Left kidney (tissue), 2 donors: ENCODE measurements around the gene KCNIP1. TPM values are rescaled to one million over a fixed set of nuclear protein-coding genes. Genes with fewer than 3 reads are reported as not detected.
"Not testable (repeated sequence)": the region's sequence is repeated elsewhere in the genome, so short reads cannot be mapped to it uniquely, and the experiment has no call there.

Source experiments
- DNase-seq: peaks from one replicate; pipeline ENCODE4 v3.0.0-alpha.2; 2013
- polyA plus RNA-seq: library from polyadenylated mRNA; unstranded; fragments of 120-200 nt; gene quantifications from one replicate; pipeline ENCODE4 v1.2.1, GENCODE V29; 2013; ENCODE audit not compliant: insufficient read length

The KCNIP1 gene
- polyA plus RNA-seq, 1 donor: 10.8 TPM

- no peak for DNase-seq
These were observed 33.8 kb downstream of the KCNIP1 start for GRCh38 chr5:170537451-170538095.

DNA sequence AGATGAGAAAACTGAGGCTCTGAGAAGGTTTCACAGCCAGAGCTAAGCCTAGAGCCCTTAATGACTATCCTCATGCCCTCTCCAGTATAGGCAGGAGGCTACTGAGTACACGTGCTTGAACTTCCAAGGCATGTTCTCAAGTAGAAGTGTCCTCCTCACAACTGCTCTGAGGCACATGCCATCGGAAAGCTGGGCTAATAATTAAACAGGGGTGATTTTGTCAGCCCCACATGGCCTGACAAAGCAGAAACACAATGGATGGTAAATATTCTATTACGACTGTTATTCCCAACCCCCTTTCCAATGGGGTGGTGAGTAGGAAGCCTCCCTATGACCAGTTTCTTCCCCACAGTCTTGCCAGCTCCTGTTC is 34.3 kb downstream of the KCNIP1 start:
- DNase-seq: no peak

DNA sequence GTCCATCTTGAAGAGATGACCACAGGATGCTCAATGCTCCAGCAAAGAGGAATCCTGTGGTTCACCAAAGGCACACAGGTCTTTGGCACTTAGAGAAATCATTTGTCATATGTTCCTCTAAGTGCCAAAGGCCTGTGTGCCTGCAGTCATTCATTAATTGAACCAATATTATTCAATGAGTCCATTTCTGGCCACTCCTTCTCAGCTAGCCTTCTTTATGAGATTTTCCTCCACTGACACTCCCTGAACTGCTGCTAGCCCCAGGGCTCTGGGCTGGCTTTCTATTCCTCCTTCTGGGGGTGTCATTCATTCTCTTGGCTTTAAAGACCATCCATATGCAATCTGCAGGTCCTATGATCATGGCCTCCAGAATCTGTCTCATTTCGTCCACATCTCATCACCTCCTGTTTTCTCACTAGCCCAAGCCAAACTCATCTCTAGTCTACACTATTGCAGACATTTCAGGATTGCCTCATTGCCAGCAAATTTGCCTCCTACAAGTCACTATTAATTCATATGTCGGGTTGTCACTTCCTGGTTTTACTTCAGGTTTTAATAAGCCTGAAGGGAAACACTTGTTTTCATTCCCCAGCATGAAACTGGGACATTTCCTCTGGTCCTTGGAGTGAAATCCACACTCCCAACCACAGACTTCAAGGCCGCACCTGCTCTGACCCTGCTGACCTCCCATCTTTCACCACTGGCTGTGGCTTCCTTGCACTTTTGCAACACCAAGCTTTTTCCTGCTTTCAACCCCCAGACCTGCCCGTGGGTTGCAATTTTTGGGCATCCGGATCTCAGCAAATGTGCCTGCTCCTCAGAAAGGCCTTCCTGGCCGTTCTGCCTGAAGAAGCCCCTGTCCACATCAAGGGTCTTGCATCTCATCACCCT is 35.1 kb downstream of the KCNIP1 start:
- no peak for DNase-seq

DNA sequence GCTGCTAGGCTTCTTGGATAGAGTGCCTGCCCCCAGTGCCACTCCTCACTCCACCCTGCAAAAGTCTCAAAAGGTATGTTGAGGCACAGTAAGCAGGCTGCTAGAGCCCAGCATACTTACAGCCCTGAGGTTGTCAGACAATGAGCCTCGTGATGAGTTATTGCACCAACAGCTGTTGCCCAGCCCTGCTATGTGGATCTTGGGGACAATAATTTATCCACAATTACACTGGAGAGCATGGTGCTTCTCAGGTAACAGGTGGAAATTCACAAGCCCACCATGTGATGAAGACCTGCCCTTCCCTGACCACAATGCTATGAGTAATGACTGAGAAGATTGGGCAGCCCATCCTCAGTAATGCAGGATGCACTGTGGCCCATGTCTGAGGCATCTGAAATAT is 36.5 kb downstream of the KCNIP1 start:
- no peak for DNase-seq

- DNase-seq: no peak
These were observed 37.4 kb downstream of the KCNIP1 start for GRCh38 chr5:170541146-170541769.

DNA sequence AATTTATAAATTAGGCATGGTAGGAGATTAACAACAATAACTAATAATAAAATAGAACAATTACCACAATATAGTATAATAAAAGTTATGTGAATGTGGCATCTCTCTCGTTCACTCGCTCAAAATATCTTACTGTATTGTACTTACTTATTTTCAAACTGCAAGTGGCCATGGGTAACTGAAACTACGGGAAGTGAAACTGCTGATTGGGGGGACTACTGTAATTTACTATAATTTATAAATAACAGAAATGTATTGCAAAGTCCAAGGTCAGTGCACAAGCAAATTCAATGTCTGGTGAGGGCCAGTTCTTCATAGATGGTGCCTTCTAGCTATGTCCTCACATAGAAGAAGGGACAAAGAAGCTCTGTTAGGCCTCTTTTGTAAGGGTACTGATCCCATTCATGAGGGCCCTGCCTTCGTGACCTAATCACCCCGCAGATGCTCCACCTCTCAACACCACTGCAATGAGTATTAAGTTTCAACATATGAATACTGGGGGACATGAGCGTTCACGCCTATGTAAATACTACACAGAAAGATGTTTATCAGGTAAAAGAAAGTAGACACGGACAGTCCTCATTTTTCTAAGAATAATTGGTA is 39.0 kb downstream of the KCNIP1 start:
- no peak for DNase-seq

DNA sequence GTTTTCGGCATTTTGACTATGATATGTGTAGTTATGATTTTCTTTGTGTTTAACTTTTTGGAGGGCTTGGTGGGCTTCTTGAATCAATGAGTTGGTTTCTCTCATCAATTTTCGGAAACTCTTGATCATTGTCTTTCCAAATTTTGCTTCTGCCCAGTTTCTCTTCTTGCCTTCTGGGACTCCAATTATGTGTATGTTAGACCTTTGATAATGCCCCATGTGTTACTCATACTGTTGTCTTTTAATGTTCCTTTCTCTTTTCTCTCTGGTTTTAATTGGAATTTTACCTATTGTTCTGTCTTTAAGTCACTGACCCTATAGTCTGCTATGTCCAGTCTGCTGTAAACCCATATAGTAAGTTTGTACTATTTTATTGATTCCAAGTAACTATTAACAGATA is 41.5 kb downstream of the KCNIP1 start:
- no peak for DNase-seq

DNA sequence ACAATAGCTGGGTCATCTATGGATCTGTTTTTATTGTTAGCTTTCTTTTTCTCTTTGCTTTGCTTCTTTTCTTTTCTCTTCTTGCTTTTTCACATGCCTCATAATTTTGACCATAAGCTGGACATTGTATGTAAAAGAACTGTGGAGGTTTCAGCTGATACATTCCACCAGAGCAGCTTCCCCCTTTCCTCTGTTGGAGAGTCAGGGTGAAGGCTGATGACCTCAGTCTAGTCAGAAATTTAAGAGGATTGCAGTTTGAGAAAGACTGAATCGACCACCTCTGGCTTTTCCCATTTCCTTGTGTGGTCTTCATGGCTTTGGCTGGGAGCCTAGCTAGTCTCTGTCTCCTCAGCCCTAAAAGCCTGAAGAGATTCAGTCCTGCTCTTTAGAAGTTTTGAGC is 42.0 kb downstream of the KCNIP1 start:
- DNase-seq: no peak

GRCh38 chr5:170546282-170546681 is 42.5 kb downstream of the KCNIP1 start:
- DNase-seq: no peak

DNA sequence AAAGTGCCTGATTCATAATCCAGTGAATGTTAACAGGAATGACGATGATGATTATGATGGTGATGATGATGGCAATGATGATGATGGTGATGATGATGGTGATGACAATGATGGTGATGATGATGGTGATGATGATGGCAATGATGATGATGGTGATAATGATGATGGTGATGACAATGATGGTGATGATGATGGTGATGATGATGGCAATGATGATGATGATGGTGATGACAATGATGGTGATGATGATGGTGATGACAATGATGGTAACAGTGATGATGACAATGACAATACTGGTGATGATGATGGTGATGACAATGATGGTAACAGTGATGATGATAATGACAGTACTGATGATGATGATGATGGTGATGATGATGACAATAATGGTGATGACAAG is 46.6 kb downstream of the KCNIP1 start:
- DNase-seq: not testable (repeated sequence)

GRCh38 chr5:170551076-170551475 is 47.3 kb downstream of the KCNIP1 start:
- DNase-seq: no peak

- DNase-seq: no peak
These were observed 47.8 kb downstream of the KCNIP1 start for GRCh38 chr5:170551622-170552021.

GRCh38 chr5:170552621-170553115 is 48.8 kb downstream of the KCNIP1 start:
- peak; percentile 86 for DNase-seq

DNA sequence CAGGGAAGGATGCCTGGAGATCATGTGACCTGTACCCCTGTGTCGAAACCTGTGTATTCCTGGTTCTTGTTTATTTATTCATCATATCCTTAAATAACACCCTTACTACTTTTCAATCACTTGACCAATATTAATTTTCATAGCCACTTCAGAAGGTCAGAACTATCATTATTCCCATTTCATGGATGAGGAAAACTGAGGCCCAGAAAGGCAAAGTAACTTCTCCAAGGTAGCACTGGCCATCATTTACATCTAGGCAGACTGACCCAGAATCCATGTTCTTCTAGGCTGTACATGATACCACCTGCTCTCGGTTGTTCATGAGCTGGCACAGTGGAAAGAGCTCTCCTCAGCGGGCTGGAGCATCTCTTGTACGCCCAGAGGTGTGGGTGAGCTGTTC is 49.4 kb downstream of the KCNIP1 start:
- no peak for DNase-seq

GRCh38 chr5:170554521-170555267 is 50.9 kb downstream of the KCNIP1 start:
- no peak for DNase-seq

GRCh38 chr5:170557314-170557713 is 53.5 kb downstream of the KCNIP1 start:
- DNase-seq: no peak

- DNase-seq: no peak
These were observed 55.5 kb downstream of the KCNIP1 start for GRCh38 chr5:170559296-170559695.

DNA sequence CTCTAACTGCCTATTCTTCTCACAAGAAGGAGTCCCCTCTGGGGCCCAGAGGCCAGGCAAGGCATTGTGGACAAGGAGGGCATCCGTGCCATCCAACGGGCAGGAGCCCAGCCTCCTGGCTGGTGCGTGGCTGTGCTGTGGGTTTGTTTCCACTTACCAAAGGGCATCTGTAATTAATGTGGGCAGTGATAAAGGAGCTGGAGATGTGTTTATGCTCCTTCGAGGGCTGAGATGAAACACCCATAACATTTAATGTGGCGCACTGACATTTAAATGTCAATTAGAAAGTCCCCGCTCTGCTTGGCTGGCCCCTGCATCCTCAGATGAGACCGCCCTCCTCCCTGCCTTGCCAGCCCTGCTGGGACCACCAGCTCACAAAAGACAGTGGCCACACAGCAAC is 57.1 kb downstream of the KCNIP1 start:
- DNase-seq: no peak

DNA sequence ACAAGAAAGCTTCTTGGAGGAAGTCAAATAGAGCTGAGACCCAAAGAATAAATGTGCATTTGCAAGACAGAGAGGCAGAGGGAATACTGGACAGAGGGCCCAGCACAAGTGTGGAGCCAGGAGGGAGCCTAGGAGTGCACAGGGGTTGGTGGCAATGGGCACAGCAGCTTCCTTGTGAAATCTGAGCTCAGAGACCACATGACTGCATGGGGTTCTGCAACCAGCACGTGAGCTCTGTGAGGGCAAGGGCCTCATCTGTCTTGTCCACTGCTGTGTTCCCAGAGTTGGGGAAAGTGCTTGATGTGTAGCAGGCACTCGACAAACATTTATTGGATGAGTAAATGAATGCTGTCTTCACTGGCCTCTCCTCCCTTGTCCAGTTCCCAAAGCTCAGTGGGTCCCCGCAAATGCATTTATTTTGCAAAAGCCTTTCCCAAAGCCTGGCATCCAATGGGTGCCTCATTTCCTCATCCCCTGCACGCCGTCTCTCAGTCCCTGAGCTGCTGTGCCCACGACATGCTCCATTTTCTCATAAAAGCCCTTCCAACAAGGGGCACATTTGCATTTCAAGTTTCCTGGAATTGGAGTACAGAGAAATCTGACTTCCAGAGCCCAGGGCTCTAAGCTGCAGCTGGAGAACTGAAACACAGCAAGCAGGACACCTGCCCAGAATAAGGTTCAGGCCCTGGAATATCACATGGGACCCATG is 58.5 kb downstream of the KCNIP1 start:
- DNase-seq: no peak

DNA sequence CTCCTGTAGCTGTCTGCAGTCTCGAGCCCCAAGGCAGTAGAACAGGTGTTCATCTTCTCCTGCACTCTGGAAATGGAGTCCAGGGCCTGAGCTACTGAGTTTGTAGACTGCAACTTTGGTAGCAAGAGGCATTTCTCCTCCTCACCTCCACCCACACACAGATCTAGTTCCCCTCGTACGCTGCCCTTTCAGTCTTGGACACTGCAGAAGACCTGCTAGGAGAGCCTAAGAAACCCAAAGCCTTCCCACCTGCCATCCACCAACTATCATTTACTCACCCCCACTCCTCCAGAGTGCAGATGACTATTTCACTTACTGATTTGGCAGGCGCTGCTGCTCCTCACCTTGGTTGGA is 59.0 kb downstream of the KCNIP1 start:
- DNase-seq: no peak

GRCh38 chr5:170563824-170564567 is 60.2 kb downstream of the KCNIP1 start:
- DNase-seq: no peak
